ENCODE data around the gene CSRNP2. TPM values are rescaled to one million over a fixed set of nuclear protein-coding genes. Genes with fewer than 3 reads are reported as not detected.

Gene CSRNP2
- total RNA-seq, 1 donor from 2014 or later: 31.2 TPM

DNA sequence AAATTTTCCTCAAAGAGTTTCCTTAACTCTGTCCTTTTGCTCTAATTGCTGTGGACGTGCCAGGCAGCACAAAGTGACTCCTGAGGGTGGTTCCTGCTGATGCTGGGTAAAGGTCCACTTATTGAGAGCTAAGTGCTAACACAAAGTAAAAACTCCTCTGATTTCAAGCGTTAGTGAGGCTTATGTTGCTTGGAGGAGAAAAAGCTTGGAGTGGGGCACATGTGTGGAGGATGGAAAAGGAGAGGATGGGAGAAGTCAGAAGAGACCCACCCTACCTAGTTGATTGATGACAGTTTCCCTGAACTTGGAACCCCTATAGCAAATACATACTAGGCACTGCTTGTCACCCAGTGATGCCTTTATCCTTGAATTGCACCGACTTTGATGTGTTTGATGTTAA lies 47.1 kb downstream of the CSRNP2 start:
- Mint-ChIP-seq H3K36me3 (ENCODE audit: low read depth) (no peaks in the 10 kb centered on the region), H3K4me1 (ENCODE audit: low read depth) (peaks cover 4% of the 10 kb centered on the region), H3K27ac (no peak overlapping the region), H3K27me3 (ENCODE audit: low read depth) (no peaks in the 10 kb centered on the region), H3K4me3 (ENCODE audit: low read depth) (no peak overlapping the region), H3K9me3 (no peaks in the 10 kb centered on the region)
- no peak for DNase-seq (ENCODE audit: low spot score)
- intact Hi-C loops (cut with micrococcal nuclease): no loop called here

DNA sequence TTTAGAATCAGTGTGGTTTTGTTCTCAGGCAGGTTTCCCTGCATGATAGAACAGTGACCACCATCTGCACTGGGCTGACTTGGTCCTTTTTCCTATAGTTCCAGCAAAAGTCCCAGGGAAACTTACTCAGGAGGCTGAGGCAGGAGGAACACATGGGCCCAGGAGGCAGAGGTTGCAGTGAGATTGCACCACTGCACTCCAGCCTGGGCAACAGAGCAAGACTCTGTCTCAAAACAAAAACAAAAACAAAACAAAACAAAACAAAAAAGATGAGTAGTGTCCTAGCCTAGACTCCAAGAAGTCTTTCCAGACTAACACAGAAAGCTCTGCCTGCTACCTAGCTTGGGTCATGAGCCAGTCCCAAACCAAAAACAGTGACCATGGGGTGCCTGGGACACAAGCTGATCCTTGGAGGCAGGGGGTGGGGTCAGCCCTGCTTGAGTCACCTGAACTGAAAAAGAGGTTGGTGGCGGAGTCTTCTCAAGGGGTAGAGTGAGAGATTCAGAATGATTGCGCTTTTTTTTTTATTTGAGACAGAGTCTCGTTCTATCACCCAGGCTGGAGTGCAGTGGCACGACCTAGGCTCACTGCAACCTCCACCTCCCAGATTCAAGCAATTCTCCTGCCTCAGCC lies 49.8 kb downstream of the CSRNP2 start:
- Mint-ChIP-seq H3K4me1 (ENCODE audit: low read depth) (peaks cover 4% of the 10 kb centered on the region), H3K4me3 (ENCODE audit: low read depth) (no peak overlapping the region), H3K27ac (no peak overlapping the region), H3K36me3 (ENCODE audit: low read depth) (no peaks in the 10 kb centered on the region), H3K27me3 (ENCODE audit: low read depth) (peaks cover 7% of the 10 kb centered on the region), H3K9me3 (no peaks in the 10 kb centered on the region)
- intact Hi-C loops (cut with micrococcal nuclease): no loop called here
- DNase-seq (ENCODE audit: low spot score): no peak

DNA sequence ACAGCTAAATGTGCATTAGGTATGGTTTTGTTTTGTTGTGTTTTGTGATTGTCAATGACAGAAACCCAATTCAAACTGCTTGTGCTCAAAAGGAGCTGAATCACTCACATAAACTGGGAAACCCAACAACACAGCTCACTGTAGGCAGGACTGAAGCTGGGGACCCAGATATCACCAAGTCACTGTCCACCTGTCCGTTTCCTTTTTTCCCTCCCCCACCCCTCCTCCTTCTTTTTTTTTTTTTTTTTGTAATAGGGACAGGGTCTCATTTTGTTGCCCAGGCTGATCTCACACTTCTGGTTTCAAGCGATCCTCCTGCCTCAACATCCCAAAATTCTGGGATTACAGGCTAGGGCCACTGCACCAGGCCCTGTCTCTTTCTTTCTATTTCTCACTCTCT lies 50.3 kb downstream of the CSRNP2 start:
- Mint-ChIP-seq H3K4me3 (ENCODE audit: low read depth) (no peak overlapping the region), H3K36me3 (ENCODE audit: low read depth) (no peaks in the 10 kb centered on the region), H3K27me3 (ENCODE audit: low read depth) (peaks cover 7% of the 10 kb centered on the region), H3K27ac (no peak overlapping the region), H3K4me1 (ENCODE audit: low read depth) (peaks cover 3% of the 10 kb centered on the region), H3K9me3 (no peaks in the 10 kb centered on the region)
- DNase-seq (ENCODE audit: low spot score): no peak
- intact Hi-C loops (cut with micrococcal nuclease): no loop called here

DNA sequence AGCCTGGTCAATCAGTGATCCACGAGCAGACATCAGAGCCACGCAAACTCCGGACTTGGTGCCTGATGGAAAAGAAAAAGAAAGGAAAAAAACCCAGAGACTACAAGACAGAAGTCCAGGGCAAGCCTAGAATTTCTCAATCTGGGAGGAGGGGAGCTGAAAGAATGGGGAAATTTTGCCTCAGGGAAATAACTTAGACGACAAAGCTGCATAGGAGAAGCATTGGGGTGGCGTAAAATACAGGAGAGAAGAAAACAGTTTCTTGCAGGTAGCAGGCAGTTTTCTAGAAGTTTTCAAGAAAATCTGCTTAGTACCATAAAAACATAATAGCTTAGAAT lies 54.6 kb downstream of the CSRNP2 start:
- Mint-ChIP-seq H3K9me3 (no peaks in the 10 kb centered on the region), H3K27me3 (ENCODE audit: low read depth) (peaks cover 7% of the 10 kb centered on the region), H3K4me3 (ENCODE audit: low read depth) (no peak overlapping the region), H3K4me1 (ENCODE audit: low read depth) (peaks cover 26% of the 10 kb centered on the region), H3K36me3 (ENCODE audit: low read depth) (peaks cover 4% of the 10 kb centered on the region), H3K27ac (no peak overlapping the region)
- intact Hi-C loops (cut with micrococcal nuclease): loop anchor here (10.0 kb wide), 1 partner anchor 524 kb away; the partner anchor contains the start of gene DIP2B
- no peak for DNase-seq (ENCODE audit: low spot score)

DNA sequence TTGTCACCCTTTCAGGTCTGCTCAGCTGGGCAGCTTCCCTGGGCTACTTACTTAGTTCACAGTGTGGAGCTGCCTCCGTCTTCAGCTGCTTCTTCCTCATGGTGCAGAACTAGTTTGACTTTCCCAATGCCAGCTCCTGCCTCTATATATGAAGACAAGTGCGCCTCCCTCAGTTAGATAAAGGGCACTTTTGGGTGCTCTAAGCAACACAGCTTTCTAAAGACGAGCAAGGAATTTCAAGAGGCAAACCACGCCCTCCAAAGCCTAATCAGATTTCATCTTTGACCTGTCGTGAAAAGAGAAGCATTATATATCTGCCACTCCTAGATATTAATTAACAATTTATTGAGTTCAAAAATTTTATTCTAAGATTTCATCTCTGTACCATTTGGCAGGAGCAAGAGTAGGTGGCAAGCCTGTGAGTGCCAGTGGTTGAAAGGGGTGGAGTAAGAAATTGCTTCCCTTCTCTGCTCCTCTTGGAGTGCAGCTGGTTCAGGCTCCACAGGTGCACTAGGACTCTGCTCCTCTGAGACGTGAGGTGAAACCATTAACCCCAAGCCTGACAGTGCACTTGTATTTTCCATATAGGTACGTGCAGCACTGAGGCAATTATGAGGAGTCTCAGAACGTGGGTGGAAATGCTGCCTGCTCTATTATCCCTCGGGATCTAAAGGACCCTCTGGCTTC lies 55.1 kb downstream of the CSRNP2 start:
- intact Hi-C loops (cut with micrococcal nuclease): loop anchor here (10.0 kb wide), 1 partner anchor 523 kb away; the partner anchor contains the start of gene DIP2B
- Mint-ChIP-seq H3K9me3 (no peaks in the 10 kb centered on the region), H3K36me3 (ENCODE audit: low read depth) (peaks cover 8% of the 10 kb centered on the region), H3K27me3 (ENCODE audit: low read depth) (peaks cover 7% of the 10 kb centered on the region), H3K4me1 (ENCODE audit: low read depth) (peaks cover 31% of the 10 kb centered on the region), H3K4me3 (ENCODE audit: low read depth) (no peak overlapping the region), H3K27ac (no peak overlapping the region)
- no peak for DNase-seq (ENCODE audit: low spot score)

DNA sequence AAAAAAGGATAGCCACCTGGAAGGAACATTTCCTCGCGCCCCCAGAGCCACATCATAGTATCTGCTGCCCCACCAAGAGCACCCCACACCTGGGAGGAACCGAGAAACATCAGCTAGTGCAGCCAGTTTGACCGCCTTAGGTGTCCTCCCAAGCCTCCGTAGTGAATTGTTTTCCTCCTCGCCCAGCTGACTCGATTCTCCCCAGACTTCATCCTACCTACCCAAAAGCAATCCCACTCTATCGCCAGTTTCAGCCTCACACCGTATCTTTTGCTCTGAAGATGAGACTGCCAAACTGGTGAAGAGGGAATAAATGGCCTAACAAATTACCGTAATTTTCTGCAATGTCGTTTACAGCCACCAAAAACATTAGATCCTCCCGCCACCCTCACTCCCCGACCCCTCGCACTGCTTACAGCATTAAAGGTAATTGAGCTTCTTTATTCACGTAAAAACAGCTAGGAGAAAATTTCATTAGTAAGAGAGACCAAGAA lies 56.0 kb downstream of the CSRNP2 start:
- no peaks in the 10 kb centered on the region for H3K9me3 Mint-ChIP-seq
- intact Hi-C loops (cut with micrococcal nuclease): loop anchor here (10.0 kb wide), 1 partner anchor 523 kb away; the partner anchor contains the start of gene DIP2B
- H3K27ac Mint-ChIP-seq: peak overlapping the region; percentile 36

DNA sequence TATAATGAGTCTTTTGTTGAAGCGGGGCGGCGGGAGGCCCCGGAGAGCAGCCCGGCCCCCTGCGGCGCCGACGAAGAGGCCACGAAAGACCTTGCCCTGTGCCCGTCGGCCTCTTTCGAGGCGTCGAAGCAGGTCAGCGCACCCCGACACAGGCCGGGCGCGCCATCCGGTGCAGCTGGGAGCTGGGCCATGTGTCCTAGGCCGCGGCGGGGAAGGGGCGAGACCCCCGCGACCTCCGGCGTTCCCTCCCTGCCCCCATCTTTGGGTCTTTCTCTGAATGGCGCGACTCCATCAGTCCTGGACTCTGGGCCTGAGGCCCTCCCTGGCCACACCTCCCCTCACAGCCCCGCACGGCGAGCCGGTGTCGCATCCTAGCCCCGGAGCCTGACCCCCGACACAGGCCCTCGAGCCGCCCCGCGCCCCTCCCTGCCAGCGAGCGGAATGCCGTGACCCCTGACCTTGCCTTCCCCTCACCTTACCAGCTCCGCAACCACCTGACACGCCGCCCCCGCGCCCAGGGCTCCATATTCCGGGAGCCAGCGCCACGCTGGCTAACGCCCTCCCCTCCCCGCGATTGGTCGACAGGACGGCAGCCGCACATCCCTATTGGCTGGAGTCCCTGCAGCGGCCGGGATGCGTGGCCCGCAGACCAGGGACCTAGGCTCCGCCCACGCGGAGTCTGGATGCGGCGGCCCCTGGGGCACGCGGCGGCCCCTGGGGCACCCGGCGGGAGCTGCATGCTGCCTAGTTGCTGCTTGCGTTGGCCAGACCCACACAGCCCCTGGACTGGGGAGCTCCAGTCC lies 57.4 kb downstream of the CSRNP2 start, which contains the start of gene SLC11A2:
TSS of gene SLC11A2 (minus strand) at position 549 of the 803 bp plus-strand sequence. CDS start 15,656 bp downstream, outside the sequence.
- H3K4me1 Mint-ChIP-seq (ENCODE audit: low read depth): peaks cover 44% of the 10 kb centered on the region

More for the DNA sequence above, 56.0 kb downstream of the CSRNP2 start:
- Mint-ChIP-seq H3K4me3 (ENCODE audit: low read depth) (peak overlapping the region; percentile 68), H3K36me3 (ENCODE audit: low read depth) (peaks cover 8% of the 10 kb centered on the region), H3K4me1 (ENCODE audit: low read depth) (peaks cover 35% of the 10 kb centered on the region), H3K27me3 (ENCODE audit: low read depth) (peaks cover 7% of the 10 kb centered on the region)
- no peak for DNase-seq (ENCODE audit: low spot score)

DNA sequence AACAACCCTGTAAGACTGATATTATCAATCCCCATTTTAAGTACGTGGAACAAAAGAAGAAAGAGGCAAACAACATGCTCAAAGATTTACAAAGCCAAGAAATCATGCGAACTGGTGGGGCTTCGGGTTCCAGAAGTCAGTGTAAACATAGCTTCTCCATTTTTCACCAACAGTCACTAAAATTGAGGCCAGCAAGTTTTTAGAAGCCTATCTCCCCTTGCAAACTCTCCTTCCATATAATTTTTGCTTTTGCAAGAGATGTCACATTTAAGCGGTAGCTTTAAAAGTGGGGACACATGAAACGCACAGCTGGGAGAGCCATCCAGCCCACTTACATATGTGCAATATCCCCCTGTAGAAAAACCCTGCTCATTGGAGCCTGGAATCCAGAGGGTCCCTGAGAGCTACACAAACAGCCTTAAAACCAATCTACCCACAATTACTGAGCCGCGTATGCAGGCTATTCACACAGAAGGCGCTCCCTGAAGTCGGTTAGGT lies 58.0 kb downstream of the CSRNP2 start:
- Mint-ChIP-seq H3K36me3 (ENCODE audit: low read depth) (peaks cover 21% of the 10 kb centered on the region), H3K27me3 (ENCODE audit: low read depth) (peaks cover 7% of the 10 kb centered on the region), H3K4me1 (ENCODE audit: low read depth) (peaks cover 51% of the 10 kb centered on the region), H3K4me3 (ENCODE audit: low read depth) (peak overlapping the region; percentile 98), H3K27ac (peak overlapping the region; percentile 100), H3K9me3 (no peaks in the 10 kb centered on the region)
- intact Hi-C loops (cut with micrococcal nuclease): loop anchor here (1.0 to 10.0 kb wide), 6 partner anchors 23 to 521 kb away; partner anchors contain the start of genes CSRNP2, DIP2B and LETMD1
- DNase-seq (ENCODE audit: low spot score): no peak

More for the DNA sequence above, 57.4 kb downstream of the CSRNP2 start, which contains the start of gene SLC11A2:
- peaks cover 15% of the 10 kb centered on the region for H3K36me3 Mint-ChIP-seq (ENCODE audit: low read depth)
- no peaks in the 10 kb centered on the region for H3K9me3 Mint-ChIP-seq
- peak within 1 kb of the TSS; percentile 100 for H3K27ac Mint-ChIP-seq
- peak; percentile 89 for DNase-seq (ENCODE audit: low spot score)
- peaks cover 7% of the 10 kb centered on the region for H3K27me3 Mint-ChIP-seq (ENCODE audit: low read depth)
- intact Hi-C loops (cut with micrococcal nuclease): loop anchor here (1.0 to 10.0 kb wide), 6 partner anchors 22 to 521 kb away; partner anchors contain the start of genes CSRNP2, DIP2B and LETMD1
- peak within 1 kb of the TSS; percentile 98 for H3K4me3 Mint-ChIP-seq (ENCODE audit: low read depth)

DNA sequence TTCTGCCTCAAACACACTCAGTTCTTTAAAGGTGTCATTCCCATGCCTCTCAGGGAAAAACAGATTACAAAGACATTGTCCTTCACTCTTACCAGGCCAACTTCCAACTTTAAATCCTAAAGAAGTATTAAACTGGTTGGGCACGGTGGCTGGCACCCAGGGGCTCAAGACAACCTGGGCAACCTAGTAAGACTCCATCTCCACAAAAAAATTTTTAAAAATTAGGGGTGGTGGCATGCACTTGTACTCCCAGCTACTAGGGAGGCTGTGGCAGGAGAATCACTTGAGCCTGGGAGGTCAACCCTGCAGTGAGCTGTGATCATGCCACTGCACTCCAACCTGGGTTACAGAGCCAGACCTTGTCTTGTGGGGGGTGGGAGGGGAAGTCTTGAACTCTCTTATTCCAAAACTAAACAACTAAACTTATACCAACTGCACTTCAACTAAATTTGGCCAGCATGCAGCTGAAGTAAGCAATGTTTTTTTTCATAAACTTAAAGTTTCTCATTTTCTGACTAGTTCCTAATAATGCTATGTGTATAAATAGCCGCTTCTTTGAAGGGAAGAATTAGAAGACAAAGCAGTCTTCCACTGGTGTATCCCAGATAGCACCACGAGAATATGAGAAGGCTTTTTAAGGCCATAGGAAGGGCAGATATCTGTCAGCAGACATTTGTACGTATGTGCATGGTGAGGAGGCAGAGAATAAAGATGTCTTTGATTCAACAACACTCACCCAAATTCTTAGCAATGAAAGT lies 59.6 kb downstream of the CSRNP2 start:
- DNase-seq (ENCODE audit: low spot score): no peak
- H3K27ac Mint-ChIP-seq: peak overlapping the region; percentile 100
- H3K27me3 Mint-ChIP-seq (ENCODE audit: low read depth): peaks cover 2% of the 10 kb centered on the region
- intact Hi-C loops (cut with micrococcal nuclease): loop anchor here (1.0 to 10.0 kb wide), 4 partner anchors 15 to 519 kb away; partner anchors contain the start of genes CSRNP2 and DIP2B
- H3K9me3 Mint-ChIP-seq: no peaks in the 10 kb centered on the region
- peaks cover 54% of the 10 kb centered on the region for H3K4me1 Mint-ChIP-seq (ENCODE audit: low read depth)
- H3K36me3 Mint-ChIP-seq (ENCODE audit: low read depth): peaks cover 22% of the 10 kb centered on the region
- peak overlapping the region; percentile 98 for H3K4me3 Mint-ChIP-seq (ENCODE audit: low read depth)

DNA sequence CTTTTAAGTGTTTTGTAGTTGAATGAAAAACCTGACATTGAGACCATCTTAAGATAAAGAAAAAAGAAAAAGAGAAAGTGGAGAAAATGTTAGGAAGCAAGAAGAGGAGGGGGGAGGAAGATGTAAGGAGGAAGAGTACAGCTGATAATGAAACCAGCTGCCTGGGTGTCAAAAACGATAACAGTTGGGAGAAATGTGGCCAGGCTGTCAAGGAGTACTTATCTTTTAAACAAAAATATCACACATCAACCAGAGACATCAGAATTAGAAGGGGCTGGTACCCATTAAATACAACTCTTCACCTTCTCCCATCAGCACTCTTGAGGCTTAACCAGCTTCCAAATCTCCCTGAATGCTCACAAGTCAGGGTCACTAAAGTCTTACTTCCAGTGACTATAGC lies 61.7 kb downstream of the CSRNP2 start:
- Mint-ChIP-seq H3K27me3 (ENCODE audit: low read depth) (no peaks in the 10 kb centered on the region), H3K4me1 (ENCODE audit: low read depth) (peaks cover 50% of the 10 kb centered on the region), H3K36me3 (ENCODE audit: low read depth) (peaks cover 22% of the 10 kb centered on the region), H3K9me3 (no peaks in the 10 kb centered on the region), H3K27ac (peak overlapping the region; percentile 43), H3K4me3 (ENCODE audit: low read depth) (peak overlapping the region; percentile 54)
- DNase-seq (ENCODE audit: low spot score): no peak
- intact Hi-C loops (cut with micrococcal nuclease): loop anchor here (10.0 kb wide), 1 partner anchor 517 kb away; the partner anchor contains the start of gene DIP2B

DNA sequence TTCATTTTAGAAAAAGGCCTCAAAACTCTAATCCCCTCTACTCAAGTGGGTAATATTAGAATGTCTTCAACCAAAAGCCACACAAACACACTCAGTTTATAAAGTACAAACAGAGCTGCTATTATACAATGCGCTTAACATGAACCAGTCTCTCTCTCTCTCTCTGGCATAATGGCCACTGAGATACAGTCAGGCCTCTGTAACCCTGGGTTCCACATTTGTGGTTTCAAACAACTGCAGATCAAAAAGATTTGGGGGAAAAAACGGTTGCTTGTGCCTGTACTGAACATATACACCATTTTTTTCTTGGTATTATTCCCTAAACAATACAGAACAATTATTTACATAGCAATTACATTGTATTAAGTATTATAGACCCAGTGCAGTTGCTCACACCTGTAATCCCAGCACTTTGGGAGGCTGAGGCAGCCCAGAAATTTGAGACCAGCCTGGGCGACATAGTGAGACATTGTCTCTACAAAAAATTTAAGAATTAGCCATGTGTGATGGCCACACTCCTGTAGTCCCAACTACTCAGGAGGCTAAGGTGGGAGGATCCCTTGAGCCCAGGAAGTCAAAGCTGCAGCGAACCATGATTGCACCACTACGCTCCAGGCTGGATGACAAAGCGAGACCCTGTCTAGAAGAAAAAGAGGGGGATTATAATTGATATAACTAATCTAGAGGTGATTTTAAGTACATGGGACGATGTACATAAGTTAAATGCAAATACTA lies 62.8 kb downstream of the CSRNP2 start:
- Mint-ChIP-seq H3K27me3 (ENCODE audit: low read depth) (no peaks in the 10 kb centered on the region), H3K9me3 (no peaks in the 10 kb centered on the region), H3K36me3 (ENCODE audit: low read depth) (peaks cover 22% of the 10 kb centered on the region), H3K4me1 (ENCODE audit: low read depth) (peaks cover 47% of the 10 kb centered on the region), H3K27ac (peak overlapping the region; percentile 2), H3K4me3 (ENCODE audit: low read depth) (no peak overlapping the region)
- intact Hi-C loops (cut with micrococcal nuclease): loop anchor here (10.0 kb wide), 1 partner anchor 516 kb away; the partner anchor contains the start of gene DIP2B
- no peak for DNase-seq (ENCODE audit: low spot score)
